Measurements from ENCODE around the gene TRIM62.

Gene TRIM62

GRCh38 chr1:33170351-33171274 is 11.2 kb downstream of the TRIM62 start:
- TF ChIP-seq CTCF (IDR thresholded peaks at IDR 0.05; ENCODE audit: control extremely low read depth, extremely low read depth, low read depth, missing control alignments) = no peak
- POLR2A ChIA-PET = no interaction called here
- no peak for DNase-seq (ENCODE audit: extremely low spot score)
- CTCF ChIA-PET = interaction anchor here (1.6 kb wide), 1 partner anchor 85 kb away, joined by 3 read pairs; no protein-coding TSS in a partner anchor

GRCh38 chr1:33169290-33170055 is 12.4 kb downstream of the TRIM62 start:
- TF ChIP-seq CTCF (IDR thresholded peaks at IDR 0.05; ENCODE audit: control extremely low read depth, extremely low read depth, low read depth, missing control alignments) = no peak
- ChIA-PET CTCF (interaction anchor here (1.6 kb wide), 1 partner anchor 83 kb away, joined by 3 read pairs; no protein-coding TSS in a partner anchor), POLR2A (no interaction called here)
- DNase-seq (ENCODE audit: extremely low spot score) = no peak

GRCh38 chr1:33168556-33169289 is 13.1 kb downstream of the TRIM62 start:
- ChIA-PET POLR2A (no interaction called here), CTCF (interaction anchor here (1.1 kb wide), 1 partner anchor 11 kb away, joined by 4 read pairs; no protein-coding TSS in a partner anchor)
- TF ChIP-seq CTCF (IDR thresholded peaks at IDR 0.05; ENCODE audit: control extremely low read depth, extremely low read depth, low read depth, missing control alignments) = no peak

GRCh38 chr1:33167650-33168447 is 14.0 kb downstream of the TRIM62 start:
- ChIA-PET CTCF (interaction anchor here (1.1 kb wide), 1 partner anchor 10 kb away, joined by 4 read pairs; no protein-coding TSS in a partner anchor), POLR2A (no interaction called here)
- TF ChIP-seq CTCF (IDR thresholded peaks at IDR 0.05; ENCODE audit: control extremely low read depth, extremely low read depth, low read depth, missing control alignments) = no peak
- DNase-seq (ENCODE audit: extremely low spot score) = no peak

More at GRCh38 chr1:33168556-33169289, 13.1 kb downstream of the TRIM62 start:
- no peak for DNase-seq (ENCODE audit: extremely low spot score)

GRCh38 chr1:33165809-33166208 is 16.0 kb downstream of the TRIM62 start:
- POLR2A ChIA-PET = no interaction called here
- no peak for DNase-seq (ENCODE audit: extremely low spot score)
- TF ChIP-seq CTCF (IDR thresholded peaks at IDR 0.05; ENCODE audit: control extremely low read depth, extremely low read depth, low read depth, missing control alignments) = no peak
- CTCF ChIA-PET = interaction anchor here (0.9 kb wide), 1 partner anchor 70 kb away, joined by 3 read pairs; no protein-coding TSS in a partner anchor

All from GM10248 (cell line).